Measurements from ENCODE around the gene ZNF500.

DNA sequence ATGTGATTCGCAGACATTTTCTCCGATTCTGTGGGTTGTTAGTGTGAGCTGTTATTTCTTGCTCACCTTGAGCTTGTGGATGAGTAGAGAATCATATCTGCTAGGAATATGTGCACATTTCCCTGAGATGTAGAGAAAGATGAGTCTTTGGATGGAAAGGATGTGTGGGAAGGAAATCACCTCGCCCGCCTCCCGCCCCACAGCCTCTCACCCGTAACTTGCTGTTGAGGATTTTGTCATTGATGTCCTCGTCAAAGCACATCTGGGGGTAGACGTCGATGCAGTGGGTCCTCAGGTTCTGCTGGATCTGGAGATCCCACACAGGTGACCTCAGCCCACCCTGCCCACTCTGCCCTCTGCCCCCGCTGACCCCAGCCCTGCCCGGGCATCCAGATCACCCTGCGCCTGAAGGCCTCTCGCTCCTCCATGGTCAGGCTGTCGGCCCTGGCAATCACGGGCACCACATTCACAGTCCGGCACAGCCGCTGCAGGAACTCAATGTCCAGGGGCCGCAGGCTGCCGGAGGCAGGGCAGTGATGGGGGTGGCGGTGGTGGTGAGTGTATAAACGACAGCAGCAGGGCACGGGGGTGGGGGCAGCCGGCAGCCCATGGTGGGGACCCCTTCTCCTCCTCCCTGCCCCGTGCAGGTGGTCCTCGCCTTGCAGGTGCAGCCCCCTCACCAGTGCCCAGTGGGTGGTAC is 16.4 kb upstream of the ZNF500 start:
- TF ChIP-seq EZH2 (IDR thresholded peaks at IDR 0.05; ENCODE audit: borderline replicate concordance, low read depth, low read length, severe bottlenecking) (no peak), POLR2A (IDR thresholded peaks at IDR 0.05; ENCODE audit: low read depth, low read length) (no peak), CTCF (IDR thresholded peaks at IDR 0.05; ENCODE audit: extremely low read depth in 1 of 2, insufficient read depth in 1 of 2, low read depth in 1 of 2, low read length in 2 of 2) (no peak), POLR2AphosphoS5 (IDR thresholded peaks at IDR 0.05; ENCODE audit: insufficient read depth, low read depth, low read length) (no peak)
